ENCODE measurements around the gene SOCS7.
"Not testable (repeated sequence)": the region's sequence is repeated elsewhere in the genome, so short reads cannot be mapped to it uniquely, and the experiment has no call there.

The SOCS7 gene

DNA sequence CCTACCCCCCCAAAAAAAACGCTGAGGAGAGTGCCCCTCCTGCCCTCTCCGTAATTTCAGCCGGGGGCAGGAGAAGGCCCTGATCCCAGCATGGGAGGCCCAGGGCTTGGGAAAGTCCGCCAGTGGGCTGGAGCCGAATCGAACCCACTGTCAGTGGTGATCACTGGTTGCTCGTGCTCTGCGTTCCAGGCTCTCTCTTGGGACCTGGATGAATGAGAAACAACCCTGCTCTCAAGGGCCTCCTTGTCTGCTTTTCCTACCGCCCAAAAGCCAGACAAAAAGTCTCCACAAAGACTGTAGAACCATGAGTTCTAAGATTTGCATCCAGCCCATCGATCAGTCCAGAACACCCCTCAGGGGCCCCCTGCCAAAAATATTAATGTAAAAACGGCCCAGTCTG is 84.7 kb downstream of the SOCS7 start:
- H3K4me3 ChIP-seq (replicated peaks; ENCODE audit: low read depth, low read length) = no peak overlapping the region
- TF ChIP-seq, protein P1, sequence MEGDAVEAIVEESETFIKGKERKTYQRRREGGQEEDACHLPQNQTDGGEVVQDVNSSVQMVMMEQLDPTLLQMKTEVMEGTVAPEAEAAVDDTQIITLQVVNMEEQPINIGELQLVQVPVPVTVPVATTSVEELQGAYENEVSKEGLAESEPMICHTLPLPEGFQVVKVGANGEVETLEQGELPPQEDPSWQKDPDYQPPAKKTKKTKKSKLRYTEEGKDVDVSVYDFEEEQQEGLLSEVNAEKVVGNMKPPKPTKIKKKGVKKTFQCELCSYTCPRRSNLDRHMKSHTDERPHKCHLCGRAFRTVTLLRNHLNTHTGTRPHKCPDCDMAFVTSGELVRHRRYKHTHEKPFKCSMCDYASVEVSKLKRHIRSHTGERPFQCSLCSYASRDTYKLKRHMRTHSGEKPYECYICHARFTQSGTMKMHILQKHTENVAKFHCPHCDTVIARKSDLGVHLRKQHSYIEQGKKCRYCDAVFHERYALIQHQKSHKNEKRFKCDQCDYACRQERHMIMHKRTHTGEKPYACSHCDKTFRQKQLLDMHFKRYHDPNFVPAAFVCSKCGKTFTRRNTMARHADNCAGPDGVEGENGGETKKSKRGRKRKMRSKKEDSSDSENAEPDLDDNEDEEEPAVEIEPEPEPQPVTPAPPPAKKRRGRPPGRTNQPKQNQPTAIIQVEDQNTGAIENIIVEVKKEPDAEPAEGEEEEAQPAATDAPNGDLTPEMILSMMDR (IDR thresholded peaks at IDR 0.05; ENCODE audit: low read depth, low read length, missing control alignments) = no peak
- DNase-seq (ENCODE audit: extremely low read depth, low read depth) = no peak

DNA sequence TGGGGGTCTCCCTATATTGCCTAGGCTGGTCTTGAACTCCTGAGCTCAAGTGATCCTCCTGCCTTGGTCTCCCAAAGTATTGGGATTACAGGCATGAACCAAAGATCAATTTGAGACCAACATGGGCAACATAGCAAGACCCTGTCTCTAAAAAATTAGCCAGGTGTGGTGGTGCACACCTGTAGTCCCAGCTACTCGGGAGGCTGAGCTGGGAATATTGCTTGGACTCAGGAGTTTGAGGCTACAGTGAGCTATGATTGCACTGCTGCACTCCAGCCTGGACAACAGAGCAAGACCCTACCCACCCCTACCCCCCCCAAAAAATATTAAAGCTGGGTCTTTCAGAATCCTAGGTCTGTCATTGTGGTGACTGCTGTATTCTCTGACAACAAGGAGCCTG is 85.7 kb downstream of the SOCS7 start:
- not testable (repeated sequence) for H3K4me3 ChIP-seq (replicated peaks; ENCODE audit: low read depth, low read length); DNase-seq (ENCODE audit: extremely low read depth, low read depth)

DNA sequence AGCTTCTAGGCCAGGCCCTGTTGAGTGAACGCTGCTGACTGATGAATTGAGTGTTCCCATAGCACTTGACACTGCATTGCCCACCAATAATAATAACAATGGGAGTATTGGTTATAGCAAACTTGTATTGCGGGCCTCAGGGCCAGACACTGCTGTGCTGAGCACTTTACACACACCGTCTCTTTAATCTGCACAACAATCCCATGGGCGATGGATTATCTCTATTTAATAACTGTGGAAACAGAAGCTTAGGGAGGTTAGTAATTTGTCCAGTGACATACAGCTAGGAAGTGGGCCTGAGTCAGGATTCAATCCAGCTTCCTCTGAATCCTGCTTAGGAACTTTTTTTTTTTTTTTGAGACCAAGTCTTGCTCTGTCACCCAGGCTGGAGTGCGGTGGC is 87.8 kb downstream of the SOCS7 start:
- TF ChIP-seq, protein P1 (IDR thresholded peaks at IDR 0.05; ENCODE audit: low read depth, low read length, missing control alignments) = no peak
- no peak overlapping the region for H3K4me3 ChIP-seq (replicated peaks; ENCODE audit: low read depth, low read length)
- DNase-seq (ENCODE audit: extremely low read depth, low read depth) = no peak

DNA sequence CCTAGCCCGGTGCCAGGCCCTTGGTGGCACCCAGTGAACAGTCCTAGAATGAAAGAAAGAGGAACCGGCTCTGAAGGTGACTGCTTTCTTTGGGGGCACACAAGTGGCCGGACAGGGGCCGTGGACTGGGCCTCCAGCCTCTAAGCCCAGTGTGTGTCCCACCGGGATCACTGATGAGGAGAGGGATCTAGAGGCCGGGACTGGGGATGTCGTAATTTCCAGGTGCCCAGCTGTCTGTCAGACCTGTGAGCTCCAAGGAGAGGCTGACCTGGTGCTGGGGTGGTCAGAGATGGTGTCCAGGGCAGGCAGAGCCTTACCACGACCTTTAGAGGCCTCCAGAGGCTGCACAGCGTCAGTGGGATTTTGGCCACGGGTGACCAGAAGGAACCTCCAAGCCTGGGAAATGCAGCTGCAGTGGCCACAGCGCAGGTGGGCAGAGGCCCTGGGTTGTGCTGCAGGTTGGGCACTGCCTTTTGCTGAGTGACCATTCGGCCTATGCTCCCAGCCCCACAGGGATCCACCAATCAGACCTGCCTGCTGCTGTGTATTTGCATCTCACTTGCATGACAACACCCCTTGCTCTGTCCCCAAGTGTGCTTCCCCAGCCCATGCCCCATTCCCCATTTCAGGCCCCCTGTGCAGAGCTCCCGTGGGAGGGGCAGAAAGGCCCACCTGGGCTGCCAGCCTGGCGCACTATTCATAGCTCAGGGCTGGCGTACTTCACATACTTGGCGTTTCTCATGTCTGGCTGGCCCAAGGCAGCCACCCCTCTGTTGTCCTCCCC is 89.2 kb downstream of the SOCS7 start:
- H3K4me3 ChIP-seq (replicated peaks; ENCODE audit: low read depth, low read length) = no peak overlapping the region
- no peak for DNase-seq (ENCODE audit: extremely low read depth, low read depth)
- TF ChIP-seq, protein P1 (IDR thresholded peaks at IDR 0.05; ENCODE audit: low read depth, low read length, missing control alignments) = no peak

DNA sequence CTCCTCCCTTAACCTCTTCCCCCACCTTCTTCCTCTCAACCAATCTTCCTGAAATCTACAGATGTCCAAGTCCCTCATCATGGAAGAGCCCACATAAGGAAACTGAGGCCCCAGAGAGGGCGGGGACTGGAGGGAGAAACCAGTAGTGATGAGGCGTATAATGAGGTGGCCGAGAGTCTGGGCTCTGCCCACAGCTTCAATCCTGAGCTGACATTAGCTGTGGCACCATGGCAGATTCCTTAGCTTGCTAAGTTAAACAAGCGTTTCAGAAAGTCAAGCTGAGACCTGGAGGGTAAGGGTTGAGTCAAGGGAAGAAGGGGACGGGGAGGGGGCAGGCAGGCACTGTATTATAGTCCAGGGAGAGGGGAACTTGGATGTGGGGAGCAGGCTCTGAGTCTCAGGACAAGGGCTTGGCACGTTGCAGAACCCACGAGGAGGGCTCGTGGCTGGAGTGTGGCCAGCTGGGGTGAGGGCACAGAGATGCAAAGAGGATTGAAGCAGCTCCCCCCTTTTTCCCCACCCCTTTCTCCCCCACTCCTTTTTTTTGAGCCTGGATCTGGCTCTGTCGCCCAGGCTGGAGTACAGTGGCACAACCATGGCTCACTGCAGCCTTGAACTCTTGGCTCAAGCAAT is 89.9 kb downstream of the SOCS7 start:
- no peak overlapping the region for H3K4me3 ChIP-seq (replicated peaks; ENCODE audit: low read depth, low read length)
- no peak for DNase-seq (ENCODE audit: extremely low read depth, low read depth)
- TF ChIP-seq, protein P1 (IDR thresholded peaks at IDR 0.05; ENCODE audit: low read depth, low read length, missing control alignments) = no peak

DNA sequence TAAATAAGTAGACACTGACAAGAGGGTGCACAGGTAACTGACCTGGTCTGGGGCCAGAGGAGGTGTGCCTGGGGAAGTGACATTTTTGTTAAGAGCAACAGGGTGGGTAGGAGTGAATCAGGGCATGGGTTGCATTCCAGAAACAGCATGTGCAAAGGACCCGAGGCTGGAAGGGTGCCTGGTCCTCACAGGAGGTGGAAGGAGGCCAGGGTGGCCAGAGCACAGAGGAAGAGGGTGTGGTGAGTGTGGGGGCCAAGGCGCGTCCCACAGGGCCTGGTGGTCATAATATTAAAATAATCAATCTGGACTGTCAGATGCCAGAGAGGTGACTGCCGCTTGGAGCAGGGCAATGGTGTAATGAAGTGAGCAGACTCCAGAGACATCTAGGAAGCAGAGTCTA is 90.9 kb downstream of the SOCS7 start:
- TF ChIP-seq, protein P1 (IDR thresholded peaks at IDR 0.05; ENCODE audit: low read depth, low read length, missing control alignments) = no peak
- no peak overlapping the region for H3K4me3 ChIP-seq (replicated peaks; ENCODE audit: low read depth, low read length)
- DNase-seq (ENCODE audit: extremely low read depth, low read depth) = no peak

DNA sequence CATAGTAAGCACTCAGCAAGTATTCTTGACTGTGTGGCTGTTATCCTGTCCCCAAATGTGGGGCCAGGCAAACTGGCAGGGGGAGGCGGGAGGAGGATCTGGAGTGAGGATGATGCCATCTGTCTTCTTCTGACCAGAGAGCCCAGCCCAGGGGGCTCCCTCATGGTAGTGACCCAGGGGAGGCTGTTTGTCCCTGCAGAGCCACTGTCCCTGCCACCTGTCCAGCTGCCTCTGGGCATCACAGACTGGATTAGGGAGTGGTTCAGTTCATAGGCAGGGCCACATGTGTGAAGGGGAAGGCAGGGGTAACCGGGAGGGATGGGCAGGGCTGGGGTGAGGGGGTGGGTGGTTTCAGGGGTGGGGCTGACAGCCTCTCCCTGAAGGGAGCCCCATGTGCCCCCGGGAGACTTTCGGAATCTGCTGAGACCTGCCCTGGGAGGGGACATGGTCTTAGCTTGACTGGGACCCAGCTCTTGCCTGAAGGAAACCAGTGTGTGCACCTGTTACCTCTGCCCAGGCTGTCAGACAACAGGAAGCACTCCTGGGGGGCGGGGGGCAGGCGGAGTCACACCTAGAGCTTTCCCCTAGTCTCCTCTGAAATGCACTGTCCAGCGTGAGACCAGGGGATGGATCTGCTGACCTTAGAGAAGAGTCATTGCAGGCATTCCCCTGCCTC is 91.8 kb downstream of the SOCS7 start:
- TF ChIP-seq, protein P1 (IDR thresholded peaks at IDR 0.05; ENCODE audit: low read depth, low read length, missing control alignments) = no peak
- no peak for DNase-seq (ENCODE audit: extremely low read depth, low read depth)
- H3K4me3 ChIP-seq (replicated peaks; ENCODE audit: low read depth, low read length) = no peak overlapping the region
